Colonic mucosa (tissue), 4 donors: ENCODE data around the gene DIP2C. TPM values are rescaled to one million over a fixed set of nuclear protein-coding genes. Genes with fewer than 3 reads are reported as not detected.
"Not testable (repeated sequence)": the region's sequence is repeated elsewhere in the genome, so short reads cannot be mapped to it uniquely, and the experiment has no call there.

Experiments used
- DNase-seq: peaks from one replicate; pipeline ENCODE4 v3.0.0-alpha.2; 2020
- H3K27ac ChIP-seq: fragments of 200-600 bp; one replicate; pipeline ENCODE4 v1.8.0; 2021
- H3K27me3 ChIP-seq: fragments of 200-600 bp; one replicate; pipeline ENCODE4 v1.8.0; 2021
- H3K36me3 ChIP-seq: fragments of 200-600 bp; one replicate; pipeline ENCODE4 v1.8.0; 2021
- H3K4me1 ChIP-seq: fragments of 200-600 bp; one replicate; pipeline ENCODE4 v1.8.0; 2021; ENCODE audit warnings: mild to moderate bottlenecking
- H3K4me3 ChIP-seq: fragments of 200-600 bp; one replicate; pipeline ENCODE4 v1.8.0; 2021
- H3K9ac ChIP-seq, 2 donors: one replicate each; pipeline ENCODE4 v1.7.0; 2013; ENCODE audit warnings: control low read depth in 2 of 2, low read depth in 2 of 2, low read length in 2 of 2
- H3K9me3 ChIP-seq: fragments of 200-600 bp; one replicate; pipeline ENCODE4 v1.8.0; 2021
- CTCF ChIP-seq: fragments of 200-600 bp; IDR thresholded peaks from one replicate; pipeline ENCODE4 v1.8.0; 2022; ENCODE audit warnings: antibody characterized with exemption, mild to moderate bottlenecking
- intact Hi-C: fragments of 100-400 bp; cut with DNase I; formaldehyde crosslinking; loops from one replicate; pipeline ENCODE4 v1.14.1; 2022
- total RNA-seq, 2 donors: library from RNA; stranded (reverse); fragmentation: NEBNext Ultra II Directional in 1 of 2; extraction: Animal tissue kit (Norgen Biotek cat#: 25700) in 1 of 2; gene quantifications; one replicate each; pipeline ENCODE4 v1.2.1, GENCODE V29; 2021
- donor health status: healthy.
- donor health status: DM: no; HTN: no; CAD: no.
- donor health status: DM: no; HTN: no; CAD: no.

DIP2C gene
- total RNA-seq, 2 donors from 2014 or later: 7.6 to 11.2 TPM

GRCh38 chr10:480928-481552, 208.4 kb downstream of the DIP2C start:
- intact Hi-C loops: no loop called here
- no peak for TF ChIP-seq CTCF
- H3K4me3 ChIP-seq: no peak overlapping the region
- H3K27me3 ChIP-seq: no peaks in the 10 kb centered on the region
- no peak overlapping the region for H3K27ac ChIP-seq
- H3K36me3 ChIP-seq: no peaks in the 10 kb centered on the region
- H3K4me1 ChIP-seq: no peaks in the 10 kb centered on the region
- DNase-seq: peak; percentile 37
- no peak overlapping the region for H3K9ac ChIP-seq
- H3K9me3 ChIP-seq: no peaks in the 10 kb centered on the region

GRCh38 chr10:480498-480927, 209.0 kb downstream of the DIP2C start:
- Histone ChIP-seq H3K4me1 (no peaks in the 10 kb centered on the region), H3K9me3 (no peaks in the 10 kb centered on the region), H3K36me3 (no peaks in the 10 kb centered on the region), H3K27me3 (no peaks in the 10 kb centered on the region), H3K9ac (no peak overlapping the region), H3K4me3 (no peak overlapping the region), H3K27ac (no peak overlapping the region)
- intact Hi-C loops: no loop called here
- no peak for TF ChIP-seq CTCF
- DNase-seq: peak; percentile 13

GRCh38 chr10:479706-480497, 209.6 kb downstream of the DIP2C start:
- H3K9ac ChIP-seq, H3K27ac ChIP-seq, H3K27me3 ChIP-seq, DNase-seq, H3K4me1 ChIP-seq, H3K4me3 ChIP-seq, H3K9me3 ChIP-seq, intact Hi-C loops, H3K36me3 ChIP-seq: not testable (repeated sequence)

- no peak for DNase-seq
- Histone ChIP-seq H3K36me3 (no peaks in the 10 kb centered on the region), H3K27ac (no peak overlapping the region), H3K27me3 (no peaks in the 10 kb centered on the region), H3K9me3 (no peaks in the 10 kb centered on the region), H3K4me3 (no peak overlapping the region), H3K9ac (no peak overlapping the region), H3K4me1 (no peaks in the 10 kb centered on the region)
- no peak for TF ChIP-seq CTCF
- intact Hi-C loops: no loop called here
Observed at GRCh38 chr10:478471-479245, 210.8 kb downstream of the DIP2C start.

GRCh38 chr10:477620-478019, 211.8 kb downstream of the DIP2C start:
- Histone ChIP-seq H3K9ac (no peak overlapping the region), H3K27ac (no peak overlapping the region), H3K4me1 (no peaks in the 10 kb centered on the region), H3K9me3 (no peaks in the 10 kb centered on the region), H3K36me3 (no peaks in the 10 kb centered on the region), H3K4me3 (no peak overlapping the region), H3K27me3 (no peaks in the 10 kb centered on the region)
- intact Hi-C loops: no loop called here
- no peak for DNase-seq
- no peak for TF ChIP-seq CTCF
